Ascending aorta (tissue), 2 donors: ENCODE measurements around the gene KYAT1. TPM values are rescaled to one million over a fixed set of nuclear protein-coding genes. Genes with fewer than 3 reads are reported as not detected.

Experiments used
- DNase-seq, 2 donors: peaks; one replicate each; pipeline ENCODE4 v3.0.0-alpha.2; 2019; ENCODE audit warnings: low spot score in 2 of 2
- H3K27ac ChIP-seq, 2 donors: fragments of 200-600 bp; sonication (generic); one replicate each; pipeline ENCODE4 v1.5.1; 2016 to 2017; ENCODE audit warnings: mild to moderate bottlenecking in 1 of 2
- H3K27me3 ChIP-seq: fragments of 200-600 bp; sonication (generic); one replicate; pipeline ENCODE4 v1.5.1; 2017
- H3K36me3 ChIP-seq, 2 donors: fragments of 200-600 bp; sonication (generic); one replicate each; pipeline ENCODE4 v1.5.1; 2016
- H3K4me1 ChIP-seq, 2 donors: fragments of 200-600 bp; sonication (generic); one replicate each; pipeline ENCODE4 v1.5.1; 2016 to 2017; ENCODE audit warnings: mild to moderate bottlenecking in 1 of 2
- H3K4me3 ChIP-seq, 2 donors: fragments of 200-600 bp; sonication (generic); one replicate each; pipeline ENCODE4 v1.5.1; 2016 to 2017; ENCODE audit warnings: mild to moderate bottlenecking in 1 of 2
- H3K9me3 ChIP-seq, 2 donors: fragments of 200-600 bp; sonication (generic); one replicate each; pipeline ENCODE4 v1.5.1; 2016
- intact Hi-C: fragments of 100-400 bp; cut with DNase I; formaldehyde crosslinking; loops from one replicate; pipeline ENCODE4 v1.15.1; 2023
- total RNA-seq: library from RNA; depleted of rRNA; stranded (reverse); fragments of >200 nt; gene quantifications from one replicate; pipeline ENCODE4 v1.1.0, GENCODE V29; 2016
- TF ChIP-seq, protein P1 (sequence below), 3 experiments: fragments of 200-600 bp in 2 of 3; fragments of 450-650 bp in 1 of 3; sonication (generic) in 2 of 3; IDR thresholded peaks; one replicate each; pipeline ENCODE4 v1.5.1; 2016 to 2019; ENCODE audit warnings: antibody characterized with exemption in 3 of 3, mild to moderate bottlenecking in 1 of 3, moderate library complexity in 1 of 3

The KYAT1 gene
- total RNA-seq, 1 donor from 2014 or later = 4.9 TPM

DNA sequence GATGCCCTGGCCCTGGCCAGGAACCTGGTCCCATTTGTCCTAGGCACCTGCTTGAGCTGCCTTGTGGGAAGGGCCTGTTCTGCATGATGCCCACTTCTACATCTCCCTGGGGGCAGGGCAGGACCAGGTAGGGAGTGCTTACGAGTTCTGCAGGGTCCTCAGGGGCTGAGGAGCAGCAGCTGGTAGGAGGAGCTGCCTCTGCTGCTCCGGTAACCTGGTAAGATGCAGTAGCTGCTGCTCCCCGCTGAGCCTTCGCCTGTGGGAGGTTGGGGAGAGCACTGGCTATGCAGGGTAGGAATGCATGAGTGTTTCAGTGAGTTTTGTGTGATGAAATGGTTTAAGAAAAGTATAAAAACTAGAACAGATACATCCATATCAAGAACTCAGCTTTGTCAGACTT, 13.8 kb upstream of the KYAT1 start:
- H3K4me1 ChIP-seq = peaks cover 14 to 34% of the 10 kb centered on the region in 2 donors
- no peak overlapping the region for H3K4me3 ChIP-seq
- H3K27me3 ChIP-seq = no peaks in the 10 kb centered on the region
- DNase-seq = no peak
- TF ChIP-seq, protein P1, sequence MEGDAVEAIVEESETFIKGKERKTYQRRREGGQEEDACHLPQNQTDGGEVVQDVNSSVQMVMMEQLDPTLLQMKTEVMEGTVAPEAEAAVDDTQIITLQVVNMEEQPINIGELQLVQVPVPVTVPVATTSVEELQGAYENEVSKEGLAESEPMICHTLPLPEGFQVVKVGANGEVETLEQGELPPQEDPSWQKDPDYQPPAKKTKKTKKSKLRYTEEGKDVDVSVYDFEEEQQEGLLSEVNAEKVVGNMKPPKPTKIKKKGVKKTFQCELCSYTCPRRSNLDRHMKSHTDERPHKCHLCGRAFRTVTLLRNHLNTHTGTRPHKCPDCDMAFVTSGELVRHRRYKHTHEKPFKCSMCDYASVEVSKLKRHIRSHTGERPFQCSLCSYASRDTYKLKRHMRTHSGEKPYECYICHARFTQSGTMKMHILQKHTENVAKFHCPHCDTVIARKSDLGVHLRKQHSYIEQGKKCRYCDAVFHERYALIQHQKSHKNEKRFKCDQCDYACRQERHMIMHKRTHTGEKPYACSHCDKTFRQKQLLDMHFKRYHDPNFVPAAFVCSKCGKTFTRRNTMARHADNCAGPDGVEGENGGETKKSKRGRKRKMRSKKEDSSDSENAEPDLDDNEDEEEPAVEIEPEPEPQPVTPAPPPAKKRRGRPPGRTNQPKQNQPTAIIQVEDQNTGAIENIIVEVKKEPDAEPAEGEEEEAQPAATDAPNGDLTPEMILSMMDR (IDR thresholded peaks at IDR 0.05) = no peak
- no peaks in the 10 kb centered on the region for H3K9me3 ChIP-seq
- intact Hi-C loops = no loop called here
- peaks cover 34 to 50% of the 10 kb centered on the region in 2 donors for H3K36me3 ChIP-seq
- peak overlapping the region in 1 of 2 donors; percentile 38 for H3K27ac ChIP-seq

DNA sequence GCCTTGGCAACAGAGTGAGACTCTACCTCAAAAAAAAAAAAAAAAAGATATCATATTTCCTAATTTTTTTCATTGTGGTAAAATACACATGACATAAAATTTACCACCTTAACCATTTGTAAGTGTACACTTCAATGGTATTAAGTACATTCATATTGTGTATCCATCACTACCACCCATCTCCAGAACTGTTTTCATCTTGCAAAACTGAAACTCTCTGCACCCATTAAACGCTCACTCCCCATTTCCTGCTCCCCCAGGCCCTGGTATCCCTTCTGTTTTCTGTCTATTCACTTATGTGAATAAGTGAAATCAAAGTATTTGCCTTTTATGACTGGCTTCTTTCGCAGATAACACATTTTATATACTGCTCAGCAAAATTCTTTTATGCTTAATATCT, 13.0 kb upstream of the KYAT1 start:
- Histone ChIP-seq H3K9me3 (no peaks in the 10 kb centered on the region), H3K27ac (peak overlapping the region; percentile 20 to 38), H3K4me3 (no peak overlapping the region), H3K27me3 (no peaks in the 10 kb centered on the region), H3K4me1 (peaks cover 14 to 41% of the 10 kb centered on the region in 2 donors), H3K36me3 (peaks cover 34 to 56% of the 10 kb centered on the region in 2 donors)
- intact Hi-C loops = no loop called here
- TF ChIP-seq, protein P1 (IDR thresholded peaks at IDR 0.05) = no peak
- DNase-seq = no peak

DNA sequence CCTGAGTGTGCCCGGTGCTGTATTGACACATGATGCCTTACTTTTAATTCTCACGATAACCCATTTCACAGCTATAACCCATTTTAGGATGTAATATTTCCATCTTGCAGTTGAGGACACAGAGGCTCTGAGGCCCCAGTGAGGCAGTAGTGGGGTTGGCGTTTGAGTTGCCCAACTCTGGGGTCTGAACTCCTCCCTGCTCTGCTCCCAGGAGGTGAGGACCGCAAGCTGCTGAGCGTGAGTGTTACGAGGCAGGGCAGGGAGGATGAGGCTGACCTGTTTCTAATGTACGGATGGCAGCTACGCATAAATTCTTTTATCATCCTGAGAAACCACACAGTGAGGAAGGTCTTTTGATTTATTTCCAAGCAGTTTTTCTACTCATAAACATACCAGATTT, 11.6 kb upstream of the KYAT1 start:
- H3K9me3 ChIP-seq = no peaks in the 10 kb centered on the region
- intact Hi-C loops = no loop called here
- peak overlapping the region; percentile 89 to 92 for H3K27ac ChIP-seq
- DNase-seq = no peak
- no peaks in the 10 kb centered on the region for H3K27me3 ChIP-seq
- TF ChIP-seq, protein P1 (IDR thresholded peaks at IDR 0.05) = no peak
- no peak overlapping the region for H3K4me3 ChIP-seq
- H3K4me1 ChIP-seq = peaks cover 14 to 43% of the 10 kb centered on the region in 2 donors
- peaks cover 31 to 57% of the 10 kb centered on the region in 2 donors for H3K36me3 ChIP-seq

DNA sequence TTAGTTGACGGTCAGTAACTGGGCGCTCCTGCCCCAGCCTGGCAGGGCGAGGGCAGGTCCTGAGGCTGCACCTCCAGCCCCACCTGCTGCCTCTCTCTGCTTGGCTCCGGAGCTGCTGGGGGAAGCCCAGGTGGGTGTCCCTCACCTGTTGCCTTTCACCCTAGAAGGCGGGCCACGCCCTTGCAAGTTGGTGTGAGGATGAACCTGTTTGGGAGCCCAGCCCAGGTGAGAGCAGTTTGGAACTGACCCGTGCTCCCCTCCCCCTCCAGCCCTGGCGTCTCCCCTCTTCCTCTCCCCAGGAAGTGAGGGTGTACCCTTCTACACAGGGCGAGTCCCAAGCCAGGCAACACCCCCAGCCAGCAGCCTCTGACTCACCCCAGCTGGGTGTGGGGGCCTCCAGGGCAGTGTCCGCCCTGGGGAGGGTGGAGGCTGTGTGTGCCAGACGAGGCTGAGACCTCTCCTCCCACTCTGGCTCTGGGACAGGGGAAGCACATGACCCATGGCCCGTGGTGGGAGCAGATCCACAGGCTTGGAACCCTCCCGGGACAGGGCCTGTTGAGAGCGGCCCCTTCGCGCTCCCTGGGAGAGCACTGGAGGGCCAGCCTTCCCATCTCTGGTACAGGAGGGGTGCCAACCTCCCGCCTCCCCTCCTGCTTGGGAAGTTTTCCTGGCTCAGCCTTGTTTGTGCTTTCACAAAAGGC, 10.6 kb upstream of the KYAT1 start:
- DNase-seq = peak; percentile 88 to 98
- TF ChIP-seq, protein P1 (IDR thresholded peaks at IDR 0.05) = no peak
- H3K4me1 ChIP-seq = peaks cover 20 to 48% of the 10 kb centered on the region in 2 donors
- H3K36me3 ChIP-seq = peaks cover 31 to 56% of the 10 kb centered on the region in 2 donors
- H3K27ac ChIP-seq = peak overlapping the region; percentile 89 to 92
- no peaks in the 10 kb centered on the region for H3K27me3 ChIP-seq
- peak overlapping the region in 1 of 2 donors; percentile 34 for H3K4me3 ChIP-seq
- H3K9me3 ChIP-seq = no peaks in the 10 kb centered on the region
- intact Hi-C loops = loop anchor here (1.0 kb wide), 1 partner anchor 19 kb away; no protein-coding TSS in a partner anchor

DNA sequence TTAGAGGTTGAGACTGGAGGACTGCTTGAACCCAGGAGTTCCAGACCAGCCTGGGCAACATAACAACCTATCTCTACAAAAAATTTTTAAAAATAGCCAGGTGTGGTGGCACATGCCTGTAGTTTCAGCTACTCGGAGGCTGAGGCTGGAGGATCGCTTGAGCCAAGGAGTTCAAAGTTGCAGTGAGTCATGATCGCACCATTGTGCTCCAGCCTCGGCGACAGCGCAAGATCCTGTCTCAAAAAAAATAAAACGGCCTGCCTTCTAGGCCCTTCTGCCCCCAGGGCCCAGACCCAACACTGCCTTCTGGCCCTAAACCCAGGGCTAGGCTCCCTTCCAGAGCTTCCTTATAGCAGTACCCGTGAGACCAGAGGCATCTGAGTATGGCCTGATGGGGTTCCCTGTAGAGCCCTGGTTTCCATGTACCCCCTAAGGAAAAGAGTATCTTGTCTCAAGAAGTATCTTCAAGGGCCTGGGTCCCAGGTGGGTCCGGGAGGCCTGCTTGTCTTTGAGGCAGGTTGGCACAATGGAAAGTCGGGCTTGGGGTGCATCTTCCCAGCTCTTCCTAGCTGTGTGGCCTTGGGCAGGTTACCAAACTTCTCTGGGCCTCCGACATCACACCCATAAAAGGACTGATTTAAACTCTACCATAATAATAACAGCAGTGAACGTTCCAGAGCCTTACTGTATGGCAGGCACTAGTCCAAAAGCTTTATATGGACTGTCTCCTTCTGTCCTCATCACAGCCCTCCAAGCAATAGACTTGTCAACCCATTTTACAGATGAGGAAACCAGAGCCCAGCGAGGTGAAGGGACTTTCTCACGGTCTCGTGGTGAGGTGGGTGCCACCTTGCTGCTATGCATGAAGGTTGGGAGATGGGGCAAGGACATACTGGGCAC, 9.8 kb upstream of the KYAT1 start:
- peaks cover 24 to 52% of the 10 kb centered on the region in 2 donors for H3K4me1 ChIP-seq
- intact Hi-C loops = loop anchor here (1.0 kb wide), 1 partner anchor 20 kb away; no protein-coding TSS in a partner anchor
- peak overlapping the region; percentile 89 to 92 for H3K27ac ChIP-seq
- no peaks in the 10 kb centered on the region for H3K27me3 ChIP-seq
- H3K36me3 ChIP-seq = peaks cover 31 to 51% of the 10 kb centered on the region in 2 donors
- TF ChIP-seq, protein P1 (IDR thresholded peaks at IDR 0.05) = no peak
- DNase-seq = no peak
- H3K4me3 ChIP-seq = peak overlapping the region in 1 of 2 donors; percentile 34
- no peaks in the 10 kb centered on the region for H3K9me3 ChIP-seq
